HG03442 (cell line): ENCODE data around the gene VPS37D.
A peak's percentile ranks its signal among the peaks of the same experiment; 100 is the strongest.
"Not testable (repeated sequence)": the region's sequence is repeated elsewhere in the genome, so short reads cannot be mapped to it uniquely, and the experiment has no call there.

ENCODE experiments used
- ATAC-seq: cut with Tn5 transposase; IDR thresholded peaks from one replicate; pipeline ENCODE4 v1.9.1; 2021; ENCODE audit warnings: mild to moderate bottlenecking, moderate library complexity; ENCODE audit not compliant: unreplicated experiment

The VPS37D gene, protein sequence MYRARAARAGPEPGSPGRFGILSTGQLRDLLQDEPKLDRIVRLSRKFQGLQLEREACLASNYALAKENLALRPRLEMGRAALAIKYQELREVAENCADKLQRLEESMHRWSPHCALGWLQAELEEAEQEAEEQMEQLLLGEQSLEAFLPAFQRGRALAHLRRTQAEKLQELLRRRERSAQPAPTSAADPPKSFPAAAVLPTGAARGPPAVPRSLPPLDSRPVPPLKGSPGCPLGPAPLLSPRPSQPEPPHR

GRCh38 chr7:73667344-73668102 lies at the start of gene VPS37D:
TSS of gene VPS37D (plus strand) at chr7:73667831. CDS start at chr7:73667959, 128 bp downstream.
- peak; percentile 84 for ATAC-seq

DNA sequence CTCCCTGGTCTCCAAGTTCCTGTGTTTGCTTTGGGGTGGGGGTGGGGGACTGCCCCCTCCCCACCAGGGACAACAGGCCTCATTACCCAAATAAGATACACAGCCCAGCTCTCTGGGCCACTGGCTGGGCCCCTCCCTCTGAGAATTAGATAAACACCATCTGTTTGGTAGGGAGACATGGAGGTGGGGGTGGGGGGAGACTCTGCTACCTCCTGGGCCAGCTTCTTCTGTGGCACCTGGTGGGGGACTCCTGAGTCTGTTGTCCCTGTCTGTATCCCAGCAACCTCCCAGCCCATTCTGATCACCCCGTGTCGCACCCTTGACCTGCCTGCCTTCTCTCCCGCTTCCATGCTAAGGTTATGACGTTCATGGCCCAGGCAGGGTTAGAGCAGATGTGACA lies 49.1 kb upstream of the VPS37D start:
- ATAC-seq, result no peak

DNA sequence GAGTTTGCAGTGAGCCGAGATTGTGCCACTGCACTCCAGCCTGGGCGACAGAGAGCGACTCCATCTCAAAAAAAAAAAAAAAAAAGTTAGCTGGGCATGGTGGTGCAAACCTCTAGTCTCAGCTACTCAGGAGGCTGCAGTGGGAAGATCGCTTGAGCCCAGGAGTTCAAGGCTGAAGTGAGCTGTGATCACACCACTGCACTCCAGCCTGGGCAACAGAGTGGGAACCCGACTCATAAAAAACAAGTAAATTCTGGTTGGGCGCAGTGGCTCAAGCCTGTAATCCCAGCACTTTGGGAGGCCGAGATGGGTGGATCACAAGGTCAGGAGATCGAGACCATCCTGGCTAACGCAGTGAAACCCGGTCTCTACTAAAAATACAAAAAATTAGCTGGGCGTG lies 48.2 kb upstream of the VPS37D start:
- ATAC-seq, result not testable (repeated sequence)

GRCh38 chr7:73621168-73622063 lies 46.2 kb upstream of the VPS37D start:
- ATAC-seq, result no peak

DNA sequence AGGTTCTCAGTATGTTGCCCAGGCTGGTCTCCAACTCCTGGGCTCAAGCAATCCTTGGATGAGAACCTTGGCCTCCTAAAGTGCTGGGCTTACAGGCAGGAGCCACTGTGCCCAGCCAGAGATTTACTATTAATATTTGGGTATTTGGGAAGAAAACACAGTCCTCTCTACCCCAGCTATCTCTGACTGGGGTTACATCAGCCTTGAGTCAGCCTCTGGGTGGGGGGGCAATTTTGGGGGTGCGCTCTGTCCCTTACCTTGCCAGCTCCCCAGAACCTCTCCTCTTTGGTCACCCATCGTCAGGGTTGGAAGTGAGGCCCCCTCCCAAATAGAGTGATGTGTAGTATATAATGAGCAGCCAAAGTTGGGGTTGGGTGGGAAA lies 45.1 kb upstream of the VPS37D start:
- ATAC-seq, result no peak

- ATAC-seq, result no peak
Observed at GRCh38 chr7:73622909-73623797, 44.5 kb upstream of the VPS37D start.

- ATAC-seq, result no peak
Observed at GRCh38 chr7:73623798-73624668, 43.6 kb upstream of the VPS37D start, which contains the start of gene MLXIPL. TSS of gene MLXIPL (minus strand) at chr7:73624522. CDS start at chr7:73624492, 30 bp downstream.

- ATAC-seq, result no peak
Observed at GRCh38 chr7:73624669-73625001, 43.0 kb upstream of the VPS37D start.

- no peak for ATAC-seq
Observed at GRCh38 chr7:73625276-73625675, 42.4 kb upstream of the VPS37D start.

DNA sequence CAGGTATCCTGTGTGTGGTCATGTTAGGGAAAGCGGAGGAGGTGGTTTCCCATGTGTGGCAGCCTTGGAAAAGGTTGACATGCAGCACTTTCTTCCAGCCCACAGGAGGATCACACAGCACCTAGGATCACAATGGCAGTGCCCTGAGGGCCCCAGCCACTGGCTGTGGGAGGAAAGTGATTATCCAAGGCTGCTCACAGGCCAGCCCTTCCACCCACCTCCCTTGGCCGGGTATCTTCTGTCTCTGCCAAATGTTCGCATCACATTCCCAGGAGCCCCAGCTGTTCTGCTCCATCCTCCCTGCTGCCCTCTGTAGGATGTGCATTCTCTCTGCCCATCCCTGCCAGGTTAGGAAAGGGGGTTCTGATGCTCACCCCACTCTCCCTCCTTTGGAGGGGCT lies 40.8 kb upstream of the VPS37D start:
- ATAC-seq, result no peak

DNA sequence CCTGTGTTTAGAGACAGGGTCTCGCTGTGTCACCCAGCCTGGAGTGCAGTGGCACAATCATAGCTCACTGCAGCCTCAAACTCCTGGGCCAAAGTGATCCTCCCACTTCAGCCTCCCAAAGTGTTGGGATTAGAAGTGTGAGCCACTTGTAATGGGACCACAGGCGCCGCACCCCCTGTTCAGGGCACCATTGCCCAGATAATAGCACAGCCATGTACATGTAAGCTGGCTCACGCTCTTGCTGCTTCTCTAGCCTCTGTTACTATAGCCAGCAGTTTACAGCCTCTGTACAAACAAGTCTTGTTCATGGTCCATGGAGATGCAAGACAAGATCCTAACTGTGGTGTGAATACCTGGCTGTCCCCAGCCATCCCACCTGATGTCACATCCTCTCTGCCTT lies 39.1 kb upstream of the VPS37D start:
- ATAC-seq, result no peak

DNA sequence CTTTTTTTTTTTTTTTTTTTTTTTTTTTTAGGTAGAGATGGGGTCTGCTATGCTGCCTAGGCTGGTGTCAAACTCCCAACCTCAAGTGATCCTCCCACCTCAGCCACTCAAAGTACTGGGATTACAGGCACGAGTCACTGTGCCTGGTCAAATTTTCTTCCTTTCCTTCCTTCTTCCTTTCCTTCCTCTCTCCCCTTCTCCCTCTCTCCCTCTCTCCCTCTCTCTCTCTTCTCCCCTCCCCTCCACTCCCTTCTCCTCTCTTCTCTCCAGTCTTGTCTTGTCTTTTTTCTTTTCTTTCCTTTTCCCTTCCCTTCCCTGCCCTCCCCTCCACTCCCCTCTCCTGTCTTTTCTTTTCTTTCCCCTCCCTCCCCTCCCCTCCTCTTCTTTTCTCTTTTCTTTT lies 36.1 kb upstream of the VPS37D start:
- no peak for ATAC-seq

DNA sequence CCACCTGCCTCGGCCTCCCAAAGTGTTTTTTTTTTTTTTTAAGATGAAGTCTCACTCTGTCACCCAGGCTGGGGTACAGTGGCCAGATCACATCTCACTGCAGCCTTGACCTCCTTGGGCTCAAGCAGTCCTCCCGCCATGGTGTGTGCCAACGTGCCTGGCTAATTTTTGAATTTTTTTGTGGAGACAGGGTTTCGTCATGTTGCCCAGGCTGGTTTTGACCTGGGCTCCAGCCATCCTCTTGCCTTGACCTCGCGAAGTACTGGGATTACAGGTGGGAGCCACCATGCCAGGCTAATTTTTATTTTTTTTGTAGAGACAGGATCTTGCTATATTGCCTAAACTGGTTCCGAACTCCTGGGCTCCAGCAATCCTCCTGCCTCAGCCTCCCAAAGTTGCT lies 34.3 kb upstream of the VPS37D start:
- no peak for ATAC-seq

DNA sequence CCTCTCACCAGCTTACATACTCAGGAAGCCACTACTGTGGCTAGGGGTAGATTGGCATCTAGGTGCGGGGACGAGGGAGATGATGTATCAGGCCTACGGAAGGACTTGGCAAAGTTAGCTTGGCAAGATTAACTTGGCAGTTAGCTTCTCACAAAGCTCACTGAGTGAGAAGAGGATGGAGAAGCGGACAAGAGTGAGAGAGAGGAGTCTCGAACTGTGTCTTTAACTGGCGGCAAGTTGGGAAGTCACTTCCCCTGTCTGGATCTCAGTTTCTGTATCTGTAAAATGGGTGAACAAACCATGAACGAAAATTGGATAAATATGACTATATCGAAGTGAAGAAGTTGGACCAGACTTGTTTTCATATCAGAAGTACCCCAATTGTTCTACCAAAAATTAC lies 33.8 kb upstream of the VPS37D start:
- no peak for ATAC-seq

- no peak for ATAC-seq
Observed at GRCh38 chr7:73635428-73636200, 32.0 kb upstream of the VPS37D start.

GRCh38 chr7:73638911-73639310 lies 28.7 kb upstream of the VPS37D start:
- ATAC-seq, result no peak

DNA sequence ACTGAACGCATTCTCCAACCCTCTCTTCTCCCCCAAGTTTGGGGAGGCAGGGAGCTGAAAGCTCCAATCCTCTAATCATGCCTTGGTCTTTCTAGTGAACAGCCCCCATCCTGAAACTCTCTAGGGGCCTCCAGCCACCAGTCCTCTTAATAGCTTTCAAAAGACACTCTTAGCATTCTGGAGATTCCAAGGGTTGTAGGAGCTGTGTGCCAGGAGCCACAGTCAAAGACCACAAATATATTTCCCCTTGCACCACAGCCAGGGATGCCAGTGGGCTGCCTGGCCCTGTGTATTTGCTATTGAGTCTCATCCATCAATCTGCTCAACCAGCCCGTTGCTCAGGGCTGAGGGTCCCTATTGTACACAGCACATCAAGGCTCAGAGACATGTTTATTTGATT lies 24.8 kb upstream of the VPS37D start:
- no peak for ATAC-seq

DNA sequence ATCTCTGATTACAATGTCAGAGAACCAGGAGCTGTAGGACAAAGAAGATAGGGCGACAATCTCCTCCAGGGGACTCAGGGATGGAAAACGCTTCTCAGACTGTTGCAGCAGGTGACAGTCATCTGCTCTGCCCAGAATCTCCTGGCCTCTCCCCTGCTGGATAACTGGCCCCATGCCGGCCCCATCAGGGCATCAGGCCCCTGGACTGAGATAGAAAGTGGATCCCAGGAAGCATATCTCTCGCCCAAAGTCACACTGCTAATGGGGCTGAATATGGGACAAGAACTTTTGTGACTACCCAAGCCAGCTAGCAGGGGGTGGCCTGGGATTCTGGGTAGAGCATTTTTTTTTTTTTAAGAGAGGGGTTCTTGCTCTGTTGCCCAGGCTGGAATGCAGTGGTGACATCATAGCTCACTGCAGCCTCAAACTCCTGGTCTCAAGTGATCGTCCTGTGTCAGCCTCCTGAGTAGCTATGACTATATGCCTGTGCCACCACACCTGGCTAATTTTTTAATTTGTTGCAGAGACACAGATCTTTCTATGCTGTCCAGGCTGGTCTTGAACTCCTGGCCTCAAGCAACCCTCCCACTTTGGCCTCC lies 22.8 kb upstream of the VPS37D start:
- no peak for ATAC-seq
